Measurements from ENCODE around the gene PDX1.
A peak's percentile ranks its signal among the peaks of the same experiment; 100 is the strongest.

The PDX1 gene

DNA sequence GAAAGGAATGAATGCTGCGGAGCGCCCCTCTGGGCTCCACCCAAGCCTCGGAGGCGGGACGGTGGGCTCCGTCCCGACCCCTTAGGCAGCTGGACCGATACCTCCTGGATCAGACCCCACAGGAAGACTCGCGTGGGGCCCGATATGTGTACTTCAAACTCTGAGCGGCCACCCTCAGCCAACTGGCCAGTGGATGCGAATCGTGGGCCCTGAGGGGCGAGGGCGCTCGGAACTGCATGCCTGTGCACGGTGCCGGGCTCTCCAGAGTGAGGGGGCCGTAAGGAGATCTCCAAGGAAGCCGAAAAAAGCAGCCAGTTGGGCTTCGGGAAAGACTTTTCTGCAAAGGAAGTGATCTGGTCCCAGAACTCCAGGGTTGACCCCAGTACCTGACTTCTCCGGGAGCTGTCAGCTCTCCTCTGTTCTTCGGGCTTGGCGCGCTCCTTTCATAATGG is 8.6 kb downstream of the PDX1 start:
- no peak overlapping the region for H3K27ac Mint-ChIP-seq
- H3K9me3 Mint-ChIP-seq = no peaks in the 10 kb centered on the region
- H3K4me3 Mint-ChIP-seq = no peak overlapping the region
- H3K27me3 Mint-ChIP-seq = peaks cover 91% of the 10 kb centered on the region
- H3K36me3 Mint-ChIP-seq (ENCODE audit: low read depth) = no peaks in the 10 kb centered on the region
- DNase-seq = peak; percentile 32
- peaks cover 30% of the 10 kb centered on the region for H3K4me1 Mint-ChIP-seq (ENCODE audit: low read depth)

GRCh38 chr13:27928805-27929753 is 9.3 kb downstream of the PDX1 start:
- Mint-ChIP-seq H3K4me1 (ENCODE audit: low read depth) (peaks cover 30% of the 10 kb centered on the region), H3K9me3 (no peaks in the 10 kb centered on the region), H3K36me3 (ENCODE audit: low read depth) (no peaks in the 10 kb centered on the region), H3K27ac (no peak overlapping the region), H3K27me3 (peaks cover 91% of the 10 kb centered on the region), H3K4me3 (no peak overlapping the region)
- no peak for DNase-seq

DNA sequence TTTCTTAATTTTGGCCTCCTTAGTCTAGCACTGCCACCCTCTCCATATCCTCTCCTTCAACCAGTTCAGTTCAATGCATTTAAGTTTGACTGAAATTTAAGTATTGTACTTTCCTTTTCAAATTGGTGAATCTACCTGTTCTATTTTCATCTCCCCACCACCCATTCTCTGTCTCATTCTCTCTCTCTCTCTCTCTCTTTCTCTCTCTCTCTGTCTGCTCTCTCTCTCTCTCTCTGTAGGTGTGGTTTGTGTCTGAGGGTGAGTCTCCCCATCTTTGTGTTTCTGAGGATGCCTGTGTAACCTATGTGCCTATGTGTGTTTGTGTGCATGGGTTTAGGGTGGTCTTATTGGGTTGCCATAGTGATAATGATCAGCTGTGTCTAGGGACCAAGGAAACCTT is 10.1 kb downstream of the PDX1 start:
- Mint-ChIP-seq H3K9me3 (no peaks in the 10 kb centered on the region), H3K4me3 (no peak overlapping the region), H3K36me3 (ENCODE audit: low read depth) (no peaks in the 10 kb centered on the region), H3K27me3 (peaks cover 87% of the 10 kb centered on the region), H3K27ac (no peak overlapping the region), H3K4me1 (ENCODE audit: low read depth) (peaks cover 28% of the 10 kb centered on the region)
- DNase-seq = no peak

DNA sequence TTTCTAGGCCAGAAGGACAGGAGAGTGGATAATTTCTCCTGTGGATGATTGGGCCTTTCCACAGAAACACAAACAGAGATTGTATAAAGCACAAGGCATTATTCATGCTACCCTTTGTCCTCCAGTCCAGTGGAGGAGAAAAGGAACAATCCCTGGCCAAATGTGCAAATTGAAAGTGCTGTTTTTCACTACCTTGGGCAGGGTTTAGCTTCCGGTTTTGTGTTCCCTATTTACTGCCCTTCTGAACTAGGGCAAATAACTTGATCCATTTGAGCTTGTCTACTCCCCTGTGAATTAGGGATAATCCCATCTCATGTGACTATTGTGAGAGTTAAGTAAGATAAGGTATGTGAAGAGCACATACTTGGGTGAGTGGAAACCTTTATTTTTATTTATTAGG is 13.3 kb downstream of the PDX1 start:
- H3K4me1 Mint-ChIP-seq (ENCODE audit: low read depth) = peaks cover 8% of the 10 kb centered on the region
- no peaks in the 10 kb centered on the region for H3K36me3 Mint-ChIP-seq (ENCODE audit: low read depth)
- peaks cover 65% of the 10 kb centered on the region for H3K27me3 Mint-ChIP-seq
- no peak for DNase-seq
- H3K4me3 Mint-ChIP-seq = no peak overlapping the region
- H3K27ac Mint-ChIP-seq = no peak overlapping the region
- no peaks in the 10 kb centered on the region for H3K9me3 Mint-ChIP-seq

DNA sequence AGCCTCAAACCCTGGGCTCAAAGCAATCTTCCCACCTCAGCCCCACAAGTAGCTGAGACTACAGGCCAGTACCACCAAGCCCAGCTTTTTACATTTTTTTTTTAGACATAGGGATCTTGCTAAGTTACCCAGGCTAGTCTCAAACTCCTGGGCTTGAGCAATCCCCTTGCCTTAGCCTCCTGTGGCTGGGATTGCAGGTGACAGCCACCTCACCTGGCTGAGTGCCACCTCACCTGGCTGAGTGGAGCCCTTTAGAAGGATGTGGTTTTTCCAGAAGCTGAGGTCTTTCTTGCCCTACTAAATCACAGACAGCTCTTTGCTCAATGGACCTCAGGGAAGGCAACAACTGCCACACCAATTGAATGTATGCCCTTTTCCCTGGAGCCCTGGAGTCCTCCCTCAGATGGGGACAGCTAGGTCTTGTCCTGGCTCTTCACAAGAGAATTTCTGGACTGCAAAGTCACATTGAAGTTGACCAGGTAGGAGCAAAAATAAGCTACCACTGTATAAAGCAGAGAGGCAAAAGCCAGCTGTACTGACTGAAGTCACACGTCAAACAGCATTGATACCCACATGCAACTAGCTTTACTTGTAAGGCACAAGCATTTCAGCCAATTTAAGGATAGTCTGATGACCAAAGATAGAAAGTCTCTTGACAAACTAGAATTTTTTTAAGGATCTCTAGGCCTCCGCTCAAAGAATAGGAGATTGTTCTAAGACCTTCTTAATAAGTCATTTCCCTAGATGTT is 14.0 kb downstream of the PDX1 start:
- Mint-ChIP-seq H3K27ac (no peak overlapping the region), H3K4me3 (no peak overlapping the region), H3K27me3 (peaks cover 59% of the 10 kb centered on the region), H3K9me3 (no peaks in the 10 kb centered on the region), H3K36me3 (ENCODE audit: low read depth) (no peaks in the 10 kb centered on the region), H3K4me1 (ENCODE audit: low read depth) (peaks cover 4% of the 10 kb centered on the region)
- DNase-seq = no peak

GRCh38 chr13:27942972-27943371 is 23.2 kb downstream of the PDX1 start:
- DNase-seq = no peak
- H3K4me3 Mint-ChIP-seq = no peak overlapping the region

GRCh38 chr13:27952876-27953675 is 33.3 kb downstream of the PDX1 start:
- peak overlapping the region; percentile 35 for H3K4me3 Mint-ChIP-seq
- H3K27me3 Mint-ChIP-seq = peaks cover 74% of the 10 kb centered on the region
- H3K27ac Mint-ChIP-seq = no peak overlapping the region
- peaks cover 14% of the 10 kb centered on the region for H3K4me1 Mint-ChIP-seq (ENCODE audit: low read depth)
- H3K36me3 Mint-ChIP-seq (ENCODE audit: low read depth) = no peaks in the 10 kb centered on the region
- no peak for DNase-seq
- peaks cover 3% of the 10 kb centered on the region for H3K9me3 Mint-ChIP-seq

More at GRCh38 chr13:27942972-27943371, 23.2 kb downstream of the PDX1 start:
- Mint-ChIP-seq H3K9me3 (peaks cover 4% of the 10 kb centered on the region), H3K27ac (no peak overlapping the region), H3K36me3 (ENCODE audit: low read depth) (no peaks in the 10 kb centered on the region), H3K4me1 (ENCODE audit: low read depth) (no peaks in the 10 kb centered on the region), H3K27me3 (peaks cover 15% of the 10 kb centered on the region)

DNA sequence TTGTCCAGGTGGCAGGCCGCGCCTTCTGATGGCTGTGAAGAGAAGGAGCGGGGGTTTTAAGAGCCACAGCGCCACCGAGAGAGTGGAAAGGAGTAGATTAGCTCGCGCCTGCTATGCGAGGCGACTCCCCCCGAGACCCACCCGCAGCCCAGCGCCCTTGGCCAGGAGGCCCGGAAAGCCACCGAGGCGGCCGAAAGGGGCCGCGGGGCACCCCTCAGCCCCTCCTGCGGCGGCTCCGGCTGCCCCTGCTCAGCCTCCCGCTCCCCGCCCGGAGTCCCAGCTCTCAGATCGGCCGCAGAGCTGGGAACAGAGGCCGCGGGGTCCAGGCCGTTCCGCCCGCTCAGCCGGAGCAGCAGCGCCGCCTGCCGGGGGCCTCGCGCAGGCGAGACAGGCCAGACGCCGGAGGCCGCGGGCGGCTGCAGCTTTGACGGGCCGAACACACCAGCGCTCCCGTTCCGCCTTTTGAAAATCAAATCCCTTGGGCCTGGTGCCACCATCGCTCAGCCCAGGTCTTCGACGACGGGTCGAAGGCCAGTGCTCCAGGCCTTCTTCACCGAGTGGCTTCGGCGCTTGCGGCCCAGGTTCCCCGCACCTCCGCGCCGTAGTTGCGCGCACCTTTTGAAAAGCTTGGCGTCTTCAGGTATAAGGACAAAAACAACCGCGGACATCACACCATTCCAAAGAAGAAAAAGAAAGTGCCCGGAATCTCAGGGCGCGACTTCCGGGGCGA is 34.0 kb downstream of the PDX1 start:
- H3K9me3 Mint-ChIP-seq = peaks cover 3% of the 10 kb centered on the region
- peak; percentile 81 for DNase-seq
- no peak overlapping the region for H3K27ac Mint-ChIP-seq

GRCh38 chr13:27954406-27954851 is 34.6 kb downstream of the PDX1 start:
- peaks cover 14% of the 10 kb centered on the region for H3K4me1 Mint-ChIP-seq (ENCODE audit: low read depth)
- DNase-seq = no peak
- peaks cover 3% of the 10 kb centered on the region for H3K9me3 Mint-ChIP-seq
- no peaks in the 10 kb centered on the region for H3K36me3 Mint-ChIP-seq (ENCODE audit: low read depth)
- peak overlapping the region; percentile 69 for H3K4me3 Mint-ChIP-seq
- no peak overlapping the region for H3K27ac Mint-ChIP-seq
- H3K27me3 Mint-ChIP-seq = peaks cover 79% of the 10 kb centered on the region

More for the DNA sequence above, 34.0 kb downstream of the PDX1 start:
- Mint-ChIP-seq H3K27me3 (peaks cover 78% of the 10 kb centered on the region), H3K4me1 (ENCODE audit: low read depth) (peaks cover 14% of the 10 kb centered on the region), H3K4me3 (peak overlapping the region; percentile 69), H3K36me3 (ENCODE audit: low read depth) (no peaks in the 10 kb centered on the region)

GRCh38 chr13:27955014-27955591 is 35.3 kb downstream of the PDX1 start:
- H3K27ac Mint-ChIP-seq = no peak overlapping the region
- H3K4me1 Mint-ChIP-seq (ENCODE audit: low read depth) = peaks cover 16% of the 10 kb centered on the region
- no peak overlapping the region for H3K4me3 Mint-ChIP-seq
- H3K36me3 Mint-ChIP-seq (ENCODE audit: low read depth) = no peaks in the 10 kb centered on the region
- no peak for DNase-seq
- peaks cover 82% of the 10 kb centered on the region for H3K27me3 Mint-ChIP-seq
- peaks cover under 1% of the 10 kb centered on the region for H3K9me3 Mint-ChIP-seq

- peaks cover 25% of the 10 kb centered on the region for H3K4me1 Mint-ChIP-seq (ENCODE audit: low read depth)
- no peak overlapping the region for H3K27ac Mint-ChIP-seq
- no peak overlapping the region for H3K4me3 Mint-ChIP-seq
- peaks cover 83% of the 10 kb centered on the region for H3K27me3 Mint-ChIP-seq
- no peaks in the 10 kb centered on the region for H3K36me3 Mint-ChIP-seq (ENCODE audit: low read depth)
- DNase-seq = no peak
- no peaks in the 10 kb centered on the region for H3K9me3 Mint-ChIP-seq
These were observed 36.9 kb downstream of the PDX1 start for GRCh38 chr13:27956576-27957300.

DNA sequence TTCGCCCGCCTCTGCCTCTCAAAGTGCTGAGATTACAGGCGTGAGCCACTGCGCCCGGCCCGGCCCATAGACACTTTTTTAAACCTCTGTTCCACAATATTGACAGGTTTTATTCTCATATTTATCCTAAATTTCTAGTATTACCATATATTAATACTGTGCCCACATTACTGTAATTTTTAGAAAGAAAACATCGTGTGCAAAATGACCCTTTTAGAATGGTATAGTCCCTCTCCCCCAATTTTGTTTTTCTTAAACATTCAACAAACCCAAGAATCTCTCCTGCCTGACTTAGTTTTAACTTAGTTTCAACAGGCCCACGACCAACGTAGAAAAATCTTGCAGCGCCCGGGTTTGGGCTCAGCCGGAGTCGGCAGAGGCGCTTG is 40.2 kb downstream of the PDX1 start:
- Mint-ChIP-seq H3K27me3 (peaks cover 87% of the 10 kb centered on the region), H3K27ac (no peak overlapping the region)

More for the DNA sequence above, 40.2 kb downstream of the PDX1 start:
- Mint-ChIP-seq H3K4me1 (ENCODE audit: low read depth) (peaks cover 13% of the 10 kb centered on the region), H3K36me3 (ENCODE audit: low read depth) (no peaks in the 10 kb centered on the region), H3K4me3 (peak overlapping the region; percentile 55), H3K9me3 (no peaks in the 10 kb centered on the region)
- DNase-seq = no peak

Data from activated T-cell treated with anti-CD3 and anti-CD28 coated beads, Interleukin-2, amount 50 U/mL, for 24 hours (primary cell).